Inferior parietal cortex (tissue), 1 donor: ENCODE data around the gene CNOT1.
"Not testable (repeated sequence)": the region's sequence is repeated elsewhere in the genome, so short reads cannot be mapped to it uniquely, and the experiment has no call there.

Experiments used
- DNase-seq: peaks from one replicate; pipeline ENCODE4 v3.0.0-alpha.2; 2016; ENCODE audit errors: extremely low spot score

Gene CNOT1

GRCh38 chr16:58503166-58503862 is 126.3 kb downstream of the CNOT1 start:
- no peak for DNase-seq

GRCh38 chr16:58502217-58502921 is 127.3 kb downstream of the CNOT1 start:
- DNase-seq = no peak

- peak; percentile 57 for DNase-seq
Observed at GRCh38 chr16:58501242-58502131, 128.1 kb downstream of the CNOT1 start.

- no peak for DNase-seq
Observed at GRCh38 chr16:58500430-58501241, 129.0 kb downstream of the CNOT1 start.

GRCh38 chr16:58499615-58500351 is 129.8 kb downstream of the CNOT1 start, which contains the start of gene NDRG4:
Gene NDRG4, plus strand, starts transcription at chr16:58500143. Its CDS starts 106 bp downstream, at chr16:58500249.
- peak; percentile 87 for DNase-seq

- no peak for DNase-seq
Observed at GRCh38 chr16:58499092-58499511, 130.5 kb downstream of the CNOT1 start.

- DNase-seq = no peak
Observed at GRCh38 chr16:58498341-58499091, 131.1 kb downstream of the CNOT1 start.

GRCh38 chr16:58497935-58498334 is 131.7 kb downstream of the CNOT1 start:
- no peak for DNase-seq

- no peak for DNase-seq
Observed at GRCh38 chr16:58497468-58497867, 132.2 kb downstream of the CNOT1 start.

- no peak for DNase-seq
Observed at GRCh38 chr16:58495521-58496331, 133.9 kb downstream of the CNOT1 start.

GRCh38 chr16:58494981-58495520 is 134.6 kb downstream of the CNOT1 start:
- DNase-seq = peak; percentile 97

GRCh38 chr16:58493756-58494431 is 135.7 kb downstream of the CNOT1 start:
- DNase-seq = no peak

GRCh38 chr16:58492735-58493134 is 136.9 kb downstream of the CNOT1 start:
- DNase-seq = no peak

- no peak for DNase-seq
Observed at GRCh38 chr16:58492066-58492465, 137.6 kb downstream of the CNOT1 start.

- DNase-seq = not testable (repeated sequence)
Observed at GRCh38 chr16:58490539-58490938, 139.1 kb downstream of the CNOT1 start.

- no peak for DNase-seq
Observed at GRCh38 chr16:58490065-58490464, 139.6 kb downstream of the CNOT1 start.

- DNase-seq = no peak
Observed at GRCh38 chr16:58488531-58488930, 141.1 kb downstream of the CNOT1 start.
